CD4-positive, alpha-beta T cell treated with Interleukin-6 for 4 hours (primary cell): ENCODE data around the gene BBS4.

ENCODE experiments used
- DNase-seq: peaks from one replicate; pipeline ENCODE4 v3.0.0-alpha.2; 2020; ENCODE audit warnings: mixed read lengths

BBS4 gene

DNA sequence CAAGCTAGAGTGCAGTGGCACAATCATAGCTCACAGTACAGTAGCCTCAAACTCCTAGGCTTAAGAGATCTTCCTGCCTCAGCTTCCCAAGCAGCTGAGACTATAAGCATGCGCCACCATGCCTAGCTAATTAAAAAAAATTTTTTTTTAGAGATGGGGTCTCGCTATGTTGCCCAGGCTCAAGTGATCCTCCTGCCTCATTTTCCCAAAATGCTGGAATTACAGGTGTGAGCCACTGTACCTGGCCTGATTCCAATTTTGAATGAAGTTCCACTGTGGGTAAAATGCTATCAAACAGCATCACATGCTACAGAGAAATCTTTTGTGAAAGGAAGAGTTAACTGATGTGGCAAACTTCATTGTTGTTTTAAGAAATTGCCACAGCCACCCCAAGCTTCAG, 80.0 kb downstream of the BBS4 start:
- DNase-seq, result no peak

DNA sequence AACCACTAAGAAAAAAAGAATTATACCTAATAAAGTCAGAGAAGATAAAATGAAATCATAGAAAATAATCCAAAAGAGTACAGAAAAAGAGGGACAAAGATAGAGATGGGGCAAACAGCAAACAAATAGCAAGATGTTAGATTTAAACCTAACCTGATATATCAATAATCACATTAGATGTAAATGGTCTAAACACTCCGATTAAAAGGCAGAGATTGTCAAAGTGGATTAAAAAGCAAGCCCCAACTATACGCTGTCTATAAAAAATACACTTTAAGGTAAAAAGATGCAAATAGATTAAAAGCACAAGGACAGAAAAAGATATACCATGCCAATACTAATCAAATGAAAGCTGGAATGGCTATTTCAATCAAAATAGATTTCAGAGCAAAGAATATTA, 80.8 kb downstream of the BBS4 start:
- DNase-seq, result no peak

DNA sequence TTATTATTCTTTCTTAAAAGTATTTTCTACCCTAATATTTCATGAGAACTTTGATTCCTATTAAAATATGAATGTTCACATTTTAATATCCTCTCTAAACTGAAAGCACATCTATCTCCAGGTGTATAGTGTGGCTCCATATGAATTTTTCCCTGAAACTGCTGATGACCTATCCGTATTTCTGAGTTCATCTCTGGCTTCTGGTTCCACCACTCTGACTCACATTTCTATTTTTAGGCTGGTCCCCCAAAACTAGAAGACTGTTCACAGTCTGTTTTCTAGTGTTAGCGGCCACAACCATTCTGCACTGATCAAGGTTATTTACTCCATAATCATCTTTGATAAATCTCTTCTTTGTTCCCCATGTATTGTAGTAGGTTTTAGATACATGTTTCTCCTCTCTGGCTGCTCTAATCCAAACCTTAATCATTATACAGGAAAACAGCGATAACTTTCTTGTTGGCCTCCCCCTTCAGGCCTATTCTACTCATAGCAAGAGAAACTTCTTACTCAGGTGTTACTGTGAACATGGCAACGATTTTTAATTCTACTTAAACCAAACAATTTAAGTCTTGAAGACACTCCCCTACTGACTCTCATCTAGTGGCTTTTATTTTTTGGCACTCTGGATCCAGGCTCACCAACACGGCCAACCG, 84.8 kb downstream of the BBS4 start:
- no peak for DNase-seq

GRCh38 chr15:72771329-72771725, 85.3 kb downstream of the BBS4 start:
- no peak for DNase-seq

DNA sequence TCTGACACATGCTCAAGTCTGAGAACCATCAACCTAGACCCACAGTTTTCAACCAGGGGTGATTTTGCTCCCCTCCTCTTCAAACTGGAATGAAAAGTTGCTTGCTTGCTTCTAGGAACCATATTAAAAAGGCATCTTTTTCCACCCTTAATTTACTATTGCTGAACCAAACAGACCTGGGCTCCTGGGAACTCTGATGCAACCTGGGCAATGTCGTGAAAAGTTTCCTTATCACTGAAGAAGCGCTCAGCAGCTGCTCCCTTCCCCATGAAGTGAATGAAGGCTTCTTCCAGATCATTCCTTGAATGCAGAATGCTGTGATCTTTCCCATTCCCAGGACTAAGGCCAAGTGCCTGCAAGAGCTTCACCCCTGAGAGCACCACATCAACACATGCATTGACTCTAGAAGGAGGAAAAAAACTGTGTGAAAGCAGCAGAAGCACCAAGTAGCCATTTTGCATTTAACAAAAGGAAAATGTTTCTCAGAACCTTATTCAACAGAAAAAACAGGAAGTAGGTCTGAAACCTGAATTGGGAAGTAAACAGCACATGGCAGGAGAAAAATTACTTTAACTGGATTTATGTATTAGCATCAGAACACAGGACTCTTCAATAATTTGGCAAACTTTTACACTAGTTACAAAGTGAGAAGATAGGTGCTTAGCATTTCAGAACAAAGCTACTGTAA, 88.8 kb downstream of the BBS4 start:
- no peak for DNase-seq

- DNase-seq, result no peak
Measured at GRCh38 chr15:72778796-72779195, 92.8 kb downstream of the BBS4 start.

DNA sequence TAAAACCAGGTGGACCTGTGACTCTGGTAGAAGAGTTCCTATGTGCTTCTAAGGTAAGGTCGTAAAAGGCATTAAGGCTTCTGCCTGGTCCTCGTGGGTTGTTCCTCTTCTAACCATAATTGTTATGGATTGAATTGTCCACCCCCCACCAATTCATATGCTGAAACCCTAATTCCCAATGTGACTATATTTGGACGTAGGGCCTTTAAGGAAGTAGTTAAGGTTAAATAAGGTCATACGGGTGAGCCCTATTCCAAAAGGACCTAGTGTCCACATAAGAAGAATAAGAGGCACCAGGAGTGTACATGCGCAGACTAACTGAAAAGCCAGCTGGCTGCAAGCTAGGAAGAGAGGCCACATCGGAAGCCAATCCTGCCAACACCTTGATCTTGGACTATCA, 95.6 kb downstream of the BBS4 start:
- no peak for DNase-seq

- no peak for DNase-seq
Measured at GRCh38 chr15:72782274-72783003, 96.4 kb downstream of the BBS4 start.

DNA sequence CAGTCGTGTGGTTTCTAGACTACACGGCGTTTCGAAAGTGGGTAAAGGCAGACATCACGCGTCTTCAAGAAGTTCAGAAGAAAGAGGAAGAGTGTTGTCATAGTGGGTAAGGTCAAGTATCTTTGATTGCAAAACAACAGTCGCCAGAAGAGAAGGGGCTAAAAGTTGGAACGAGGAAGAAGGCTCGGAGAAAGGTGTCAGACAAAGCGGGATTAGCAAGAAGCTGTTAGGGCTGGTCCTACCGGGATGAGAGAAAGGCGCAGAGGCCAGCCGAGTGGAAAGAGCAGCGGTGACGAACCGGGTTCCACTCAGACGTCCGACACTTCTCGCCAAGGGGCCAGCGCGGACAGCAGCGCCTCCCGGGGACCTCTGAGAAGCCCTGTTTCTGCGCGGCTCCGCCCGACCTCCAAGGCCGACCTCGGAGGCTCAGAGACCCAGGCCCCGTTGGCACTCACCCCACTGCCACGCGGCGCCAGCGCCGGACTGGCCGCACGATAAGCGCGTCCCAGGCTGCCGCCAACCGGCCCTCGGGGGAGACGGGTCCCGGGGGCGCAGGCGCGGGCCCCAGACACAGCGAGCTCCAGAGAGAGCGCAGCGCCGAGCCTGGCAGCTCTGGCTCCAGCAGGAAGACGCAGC, 97.1 kb downstream of the BBS4 start:
- DNase-seq, result peak; percentile 34

DNA sequence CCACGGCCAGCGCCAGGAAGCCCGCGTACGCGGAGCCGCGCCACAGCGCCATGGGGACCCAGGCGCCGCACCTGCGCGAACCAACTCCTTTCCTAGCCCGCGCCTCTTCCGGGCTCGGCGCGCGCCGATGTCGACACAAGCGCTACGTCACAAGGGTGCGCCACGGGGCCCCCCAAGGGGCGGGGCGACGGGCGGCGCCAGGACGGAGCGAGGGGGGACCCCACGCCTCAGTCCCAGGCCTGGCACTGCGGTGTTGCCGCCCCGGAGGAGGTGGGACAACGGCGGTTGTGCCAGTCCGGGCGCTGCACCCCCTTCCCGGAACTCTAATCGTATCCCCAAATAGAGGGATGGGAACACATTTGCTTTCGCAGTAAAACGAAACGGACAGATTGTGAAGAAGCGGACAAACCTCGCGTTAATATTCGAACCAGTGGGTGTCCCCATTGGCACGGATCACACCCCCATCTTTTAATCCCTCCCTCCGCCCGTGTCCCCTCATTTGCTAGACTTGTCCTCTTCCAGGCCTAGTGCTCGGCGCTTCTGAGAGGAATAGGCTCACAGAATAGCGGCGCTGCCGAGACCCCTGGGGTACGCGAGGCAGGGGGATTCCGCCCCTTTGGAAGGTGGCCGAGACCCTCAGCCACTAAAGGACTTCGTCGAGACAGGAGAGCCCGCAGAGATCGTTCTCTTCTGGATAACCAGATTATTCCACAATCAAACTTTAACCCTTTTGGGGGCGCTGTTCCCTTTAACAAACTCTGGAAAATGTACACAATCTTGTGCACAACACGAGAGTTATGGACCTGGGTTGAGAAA, 97.8 kb downstream of the BBS4 start, which contains the start of gene ADPGK:
Gene ADPGK (minus strand): TSS at position 119 of the 816 bp plus-strand sequence. CDS start 67 bp downstream, at position 52.
- peak; percentile 93 for DNase-seq

DNA sequence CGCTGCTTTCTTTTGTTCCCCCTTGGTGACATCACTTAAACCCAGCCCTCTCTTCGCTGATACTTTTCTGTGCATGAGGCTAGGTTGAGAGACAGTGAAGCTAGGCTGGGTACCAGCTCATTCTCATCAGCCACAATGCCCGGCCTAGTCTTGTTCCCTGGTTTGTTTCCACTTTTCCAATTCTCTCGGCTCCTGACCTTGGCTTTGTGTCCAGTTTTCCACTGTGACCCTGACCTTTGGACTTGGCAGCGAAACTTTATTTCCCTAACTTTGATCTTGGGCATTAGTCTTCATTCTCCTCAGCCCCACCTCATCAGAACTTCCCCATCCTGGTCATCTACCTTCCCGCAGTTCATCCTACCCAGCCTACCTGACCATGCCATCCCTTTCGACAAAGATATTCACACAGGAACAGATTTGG, 98.5 kb downstream of the BBS4 start:
- DNase-seq, result no peak

GRCh38 chr15:72785432-72785831, 99.4 kb downstream of the BBS4 start:
- peak; percentile 55 for DNase-seq

DNA sequence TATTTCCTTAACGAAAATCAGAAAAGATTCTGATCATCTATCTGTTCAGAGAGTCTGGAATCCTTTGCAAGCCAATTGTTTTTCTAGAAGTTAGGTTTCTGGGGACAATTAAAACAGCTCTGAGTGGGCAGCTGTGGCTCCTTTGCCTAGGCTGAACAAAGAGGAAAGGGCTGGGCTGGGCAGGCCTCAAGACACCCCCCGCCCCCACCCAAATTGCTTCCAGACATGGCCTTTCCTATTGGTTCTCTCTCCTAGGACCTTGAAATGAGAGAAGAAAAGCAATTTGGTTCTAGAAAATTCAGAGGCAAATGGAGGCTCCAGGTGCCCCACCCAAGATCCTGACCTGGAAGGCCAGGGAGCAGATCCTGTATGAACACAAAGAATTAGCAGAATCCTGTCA, 99.8 kb downstream of the BBS4 start:
- no peak for DNase-seq

- no peak for DNase-seq
Measured at GRCh38 chr15:72786242-72786641, 100.2 kb downstream of the BBS4 start.

DNA sequence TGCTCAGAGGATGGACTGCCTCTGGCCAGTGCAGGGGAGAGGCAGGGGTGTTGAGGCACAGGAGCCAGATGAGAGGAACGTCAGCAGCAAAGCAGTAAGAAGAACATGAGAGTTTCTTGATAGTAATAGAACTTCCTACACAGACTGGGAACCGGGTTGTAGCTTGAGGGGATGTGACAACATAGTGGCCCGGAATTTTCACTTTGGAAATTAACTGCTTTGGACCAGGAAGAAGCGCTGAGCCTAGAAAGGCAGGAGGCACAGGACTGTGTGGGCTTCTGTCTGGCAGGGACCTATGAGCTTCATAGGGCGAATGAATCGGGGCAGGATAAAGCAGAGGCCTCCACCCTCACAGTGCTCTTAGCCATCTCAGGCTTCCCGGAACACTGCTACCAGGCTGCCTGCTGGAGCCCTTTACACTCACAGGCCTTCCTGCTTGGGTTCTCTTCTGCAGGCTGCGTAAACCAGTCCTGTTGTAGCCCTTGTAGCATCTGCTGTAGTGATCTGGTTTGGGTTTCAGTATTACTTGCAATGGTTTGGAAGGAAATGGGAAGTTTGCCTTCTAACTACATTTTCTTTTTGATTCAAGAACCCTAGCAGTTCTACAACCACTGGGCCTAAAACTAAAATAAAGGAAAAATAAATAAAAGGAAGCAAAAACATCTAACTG, 100.8 kb downstream of the BBS4 start:
- no peak for DNase-seq

GRCh38 chr15:72787526-72787925, 101.5 kb downstream of the BBS4 start:
- DNase-seq, result no peak
